ENCODE data around the gene RNF224.

Gene RNF224

GRCh38 chr9:137273611-137274320, 46.5 kb downstream of the RNF224 start:
- no peak for DNase-seq (ENCODE audit: low read depth)

DNA sequence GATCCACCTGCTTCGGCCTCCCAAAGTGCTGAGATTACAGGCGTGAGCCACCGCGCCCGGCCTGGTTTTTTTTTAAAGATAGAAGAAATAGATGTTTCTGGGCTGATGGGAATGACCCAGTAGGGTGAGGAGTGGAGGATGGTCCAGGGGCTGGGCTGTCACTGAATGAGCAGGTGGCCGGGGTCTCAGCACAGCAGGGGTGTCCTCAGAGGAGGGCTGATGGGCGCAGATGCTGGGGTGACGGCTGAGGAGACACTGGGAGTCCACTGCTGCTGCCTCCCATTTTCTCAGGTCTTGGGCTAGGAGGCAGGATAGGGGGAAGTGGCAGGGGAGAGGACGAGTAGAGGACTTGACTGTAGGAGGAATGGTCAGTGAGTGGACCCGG, 47.9 kb downstream of the RNF224 start:
- DNase-seq (ENCODE audit: low read depth), result no peak

DNA sequence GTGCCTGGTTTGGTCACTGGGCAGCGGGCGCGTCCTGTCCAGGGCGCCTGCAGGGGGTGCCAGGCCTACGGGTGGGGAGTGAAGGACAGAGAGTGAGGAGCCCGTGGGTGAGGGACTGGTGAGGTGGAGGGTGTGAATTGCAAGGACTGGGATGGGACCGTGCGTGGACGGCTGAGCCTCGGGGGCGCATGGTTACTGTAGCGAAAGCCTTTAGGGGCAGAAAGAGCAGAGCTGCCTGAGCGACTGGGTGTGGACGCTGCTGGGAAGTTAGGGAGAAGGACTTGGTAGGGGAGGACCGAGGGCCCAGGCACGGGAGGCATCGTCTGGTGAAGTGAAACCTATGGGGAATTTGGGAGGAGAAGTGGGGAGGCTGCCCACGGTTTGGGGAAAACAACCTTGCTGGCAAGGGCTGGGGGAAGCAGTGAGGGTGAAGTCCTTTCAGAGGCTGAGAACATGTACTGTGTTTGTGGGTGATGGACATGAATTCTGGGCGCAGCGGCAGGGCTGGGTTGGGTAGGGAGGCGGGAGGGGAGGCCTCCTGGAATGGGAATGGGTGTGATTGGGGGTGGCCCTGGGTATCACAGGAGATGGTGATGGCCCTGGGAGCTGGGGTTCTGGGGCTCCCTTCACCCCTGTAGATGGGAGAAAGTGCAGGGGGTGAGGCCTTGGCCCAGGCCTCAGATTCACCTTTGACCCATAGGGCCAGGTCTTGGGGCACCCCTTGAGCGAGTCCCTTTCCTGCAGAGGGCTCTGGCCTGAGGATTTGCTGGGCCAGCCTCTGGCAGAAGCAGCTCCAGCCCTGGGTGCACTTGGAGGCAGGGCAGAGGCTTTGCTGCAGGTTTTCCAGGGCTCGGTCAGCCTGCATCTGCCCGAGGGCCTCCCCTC, 48.5 kb downstream of the RNF224 start:
- DNase-seq (ENCODE audit: low read depth), result no peak

DNA sequence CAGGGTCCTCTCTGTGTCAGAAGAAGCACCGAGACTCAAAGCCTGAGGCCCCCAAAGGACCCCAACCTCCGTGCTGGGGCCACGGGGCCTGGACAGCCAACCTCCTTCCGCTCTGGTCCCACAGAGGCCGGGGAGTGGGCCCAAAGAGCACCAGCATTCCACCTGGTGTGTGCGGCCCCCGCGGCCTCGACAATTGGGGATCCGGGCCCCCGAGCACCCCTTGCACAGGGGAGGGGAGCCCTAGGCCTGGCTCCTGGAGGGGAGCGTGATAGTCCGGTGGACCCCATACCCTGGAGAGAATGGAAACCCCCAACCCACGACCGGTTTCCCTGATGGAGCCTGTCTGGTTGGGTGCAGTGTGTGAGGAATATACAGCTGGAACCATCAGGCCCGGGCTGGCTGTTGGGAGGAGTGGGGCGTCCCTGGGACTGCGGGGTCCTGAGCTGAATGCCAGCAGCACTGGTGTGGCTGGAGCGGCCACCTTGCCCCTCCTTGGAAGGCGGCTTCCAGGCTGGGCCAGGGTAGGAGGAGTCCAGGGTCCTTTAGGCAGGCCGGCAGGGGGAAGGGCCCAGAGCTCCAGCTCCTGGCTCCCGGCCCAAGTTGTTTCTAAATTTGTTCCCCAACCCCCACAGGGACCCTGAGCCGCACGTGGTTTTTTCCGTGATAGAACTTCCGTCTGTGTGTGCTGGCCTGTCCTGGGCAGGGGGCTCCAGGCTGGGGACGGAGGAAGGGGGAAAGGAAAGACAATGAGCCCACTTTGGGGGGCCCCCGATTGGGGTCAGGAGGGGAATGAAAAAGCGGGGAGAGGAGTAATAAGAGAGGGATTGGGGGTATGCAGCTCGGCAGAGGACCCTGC, 49.4 kb downstream of the RNF224 start:
- DNase-seq (ENCODE audit: low read depth), result no peak

GRCh38 chr9:137277329-137278041, 50.2 kb downstream of the RNF224 start, which contains the start of gene TOR4A:
Gene TOR4A, plus strand, starts transcription at chr9:137277726. Its CDS starts 964 bp downstream, at chr9:137278690.
- DNase-seq (ENCODE audit: low read depth), result no peak

GRCh38 chr9:137278061-137278701, 50.9 kb downstream of the RNF224 start:
- DNase-seq (ENCODE audit: low read depth), result no peak
